ENCODE results near the gene LST1. TPM values are rescaled to one million over a fixed set of nuclear protein-coding genes. Genes with fewer than 3 reads are reported as not detected.

The LST1 gene
- total and polyA plus RNA-seq, 2 of the 8 experiments (the other 6 are each of a cell fraction or from before 2014, with no cell fraction given), result not detected

- no peak overlapping the region for H3K4me3 ChIP-seq (ENCODE audit: extremely low read depth in 1 of 4, insufficient read depth in 2 of 4, low read depth in 3 of 4, low read length in 4 of 4)
Measured at GRCh38 chr6:31575952-31576685, 10.0 kb upstream of the LST1 start.

More at GRCh38 chr6:31575952-31576685, 10.0 kb upstream of the LST1 start:
- Histone ChIP-seq H3K56ac (replicated peaks; ENCODE audit: insufficient read length, low read depth, low read length) (no peak overlapping the region), H2BK5ac (ENCODE audit: low read depth, low read length) (no peak overlapping the region), H3K23ac (ENCODE audit: insufficient read length) (no peak overlapping the region), H4K8ac (ENCODE audit: extremely low read depth, insufficient read depth, low read length) (no peak overlapping the region), H3K27me3 (replicated peaks in 1 of 4; ENCODE audit: control insufficient read depth in 3 of 4, extremely low read depth in 1 of 4, insufficient read depth in 3 of 4, low read length in 3 of 4) (peaks cover 0 to 8% (median 7%) of the 10 kb centered on the region in 4 experiments; a peak in 5 of 7 replicates), H2BK12ac (ENCODE audit: low read depth, low read length) (no peak overlapping the region), H2AFZ (ENCODE audit: low read length) (no peak overlapping the region), H3K36me3 (ENCODE audit: control insufficient read depth in 2 of 4, insufficient read depth in 4 of 4, low read length in 3 of 4) (no peaks in the 10 kb centered on the region), H3K14ac (ENCODE audit: insufficient read length) (no peak overlapping the region), H2BK120ac (replicated peaks; ENCODE audit: low read depth, low read length) (no peak overlapping the region), H3K4me1 (replicated peaks in 1 of 4; ENCODE audit: control insufficient read depth in 3 of 4, insufficient read depth in 4 of 4, low read length in 3 of 4) (peaks cover 0 to 3% (median 0%) of the 10 kb centered on the region in 4 experiments; a peak in 3 of 7 replicates), H3K79me2 (ENCODE audit: control insufficient read depth in 1 of 2, insufficient read depth in 2 of 2, low read length in 2 of 2) (no peaks in the 10 kb centered on the region), H4K91ac (replicated peaks; ENCODE audit: insufficient read length, low read length) (no peak overlapping the region), H2BK15ac (ENCODE audit: low read length) (no peak overlapping the region), H3K23me2 (ENCODE audit: low read depth, low read length) (peaks cover 7% of the 10 kb centered on the region; the same call in 1 of the 2 replicates), H2BK20ac (ENCODE audit: low read length) (no peak overlapping the region), H2AK5ac (ENCODE audit: low read depth, low read length) (no peak overlapping the region), H3K27ac (ENCODE audit: low read depth, low read length) (no peak overlapping the region), H3K79me1 (ENCODE audit: low read depth, low read length) (no peaks in the 10 kb centered on the region), H4K5ac (ENCODE audit: insufficient read length, low read depth, low read length) (no peak overlapping the region), H3K4ac (replicated peaks; ENCODE audit: insufficient read length, low read depth, low read length) (no peak overlapping the region), H3K4me2 (ENCODE audit: insufficient read depth in 1 of 2, low read depth in 2 of 2, low read length in 2 of 2) (no peak overlapping the region), H4K20me1 (replicated peaks in 1 of 2; ENCODE audit: control insufficient read depth in 1 of 2, insufficient read depth in 2 of 2, low read length in 2 of 2) (no peaks in the 10 kb centered on the region), H3K18ac (ENCODE audit: extremely low read depth, low read length) (no peak overlapping the region), H3K9me3 (ENCODE audit: insufficient read depth in 2 of 2, low read depth in 1 of 2, low read length in 1 of 2) (no peaks in the 10 kb centered on the region), H3K9ac (replicated peaks in 1 of 4; ENCODE audit: extremely low read depth in 1 of 4, low read depth in 3 of 4, low read length in 3 of 4) (no peak overlapping the region)
- FAIRE-seq, result no peak
- CTCF ChIA-PET (ENCODE audit: partially characterized antibody), result interaction anchor here (0.9 to 19.2 kb wide), 8 partner anchors 11 to 88 kb away, joined by 3 to 640 read pairs (median 11); partner anchors contain the start of genes ATP6V1G2, GPANK1, LST1 and LTB
- POLR2A ChIA-PET (ENCODE audit: partially characterized antibody), result interaction anchor here (0.8 to 12.2 kb wide), 14 partner anchors 10 to 283 kb away, joined by 3 to 110 read pairs (median 3); partner anchors contain the start of genes DDX39B, GPANK1, LST1 and MCCD1
- DNase-seq (ENCODE audit: low read depth in 1 of 2, low spot score in 2 of 2), result no peak
- WGBS, 2 experiments (ENCODE audit: extremely low coverage in 1 of 2, insufficient coverage in 1 of 2, insufficient read length in 1 of 2, insufficient replicate concordance in 2 of 2, low coverage in 1 of 2, low lambda C conversion rate in 2 of 2, missing lambda C conversion rate in 1 of 2), result 82 to 100% methylated on average over 3 to 8 of the region's 8 CpGs
- TF ChIP-seq SP1 (IDR thresholded peaks at IDR 0.05; ENCODE audit: low read depth, low read length) (no peak), EP300 (IDR thresholded peaks at IDR 0.05; ENCODE audit: borderline replicate concordance in 1 of 2, low read depth in 2 of 2, low read length in 2 of 2) (no peak), CREB1 (IDR thresholded peaks at IDR 0.05) (no peak), RBBP5 (IDR thresholded peaks at IDR 0.05; ENCODE audit: borderline replicate concordance, low read depth, low read length) (no peak), SIN3A (conservative IDR thresholded peaks at IDR 0.05 in 1 of 2, IDR thresholded peaks at IDR 0.05 in 1 of 2; ENCODE audit: low read depth in 1 of 2, low read length in 2 of 2) (no peak), KDM4A (IDR thresholded peaks at IDR 0.05; ENCODE audit: low read depth, low read length, severe bottlenecking) (no peak), E2F6 (IDR thresholded peaks at IDR 0.05) (no peak), JUND (IDR thresholded peaks at IDR 0.05; ENCODE audit: low read length) (no peak), PHF8 (conservative IDR thresholded peaks at IDR 0.05; ENCODE audit: low read depth, low read length) (no peak)
